ENCODE results near the gene TRPM7.

The TRPM7 gene

DNA sequence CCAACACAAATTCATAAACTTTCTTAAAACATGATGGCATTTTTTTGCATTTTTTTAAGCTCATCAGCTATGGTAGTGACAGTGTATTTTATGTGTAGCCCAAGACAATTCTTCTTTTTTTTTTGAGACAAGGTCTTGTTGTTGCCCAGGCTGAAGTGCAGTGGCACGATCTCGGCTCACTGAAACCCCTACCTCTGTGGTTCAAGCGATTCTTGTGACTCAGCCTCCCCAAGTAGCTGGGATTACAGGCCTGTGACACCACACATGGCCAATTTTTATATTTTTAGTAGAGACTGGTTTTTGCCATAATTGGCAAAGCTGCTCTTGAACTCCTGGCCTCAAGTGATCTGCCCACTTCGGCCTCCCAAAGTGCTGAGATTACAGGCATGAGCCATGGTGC lies 122.8 kb downstream of the TRPM7 start:
- DNase-seq: no peak

- DNase-seq: no peak
Observed at GRCh38 chr15:50562735-50563640, 123.6 kb downstream of the TRPM7 start.

DNA sequence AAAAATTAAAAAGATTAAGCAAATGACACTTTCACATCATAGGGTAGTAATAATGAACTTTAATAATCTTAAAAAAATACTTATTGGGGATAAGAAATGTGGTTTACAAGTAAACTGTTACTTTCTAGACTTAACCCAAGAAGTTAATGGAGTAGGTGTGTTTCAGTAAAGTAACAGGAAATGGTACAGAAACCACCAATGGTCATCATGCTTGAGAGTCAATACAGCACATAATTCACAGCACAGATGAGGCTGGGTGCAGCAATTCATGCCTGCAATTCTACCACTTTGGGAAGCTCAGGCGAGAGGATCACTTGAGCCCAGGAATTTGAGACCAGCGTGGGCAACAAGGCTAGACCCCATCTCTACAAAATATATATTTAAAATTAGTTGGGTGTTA lies 128.6 kb downstream of the TRPM7 start:
- DNase-seq: no peak

GRCh38 chr15:50556642-50557371 lies 129.8 kb downstream of the TRPM7 start:
- DNase-seq: no peak

- DNase-seq: no peak
Observed at GRCh38 chr15:50552238-50552637, 134.4 kb downstream of the TRPM7 start.

GRCh38 chr15:50549326-50549725 lies 137.3 kb downstream of the TRPM7 start:
- no peak for DNase-seq

DNA sequence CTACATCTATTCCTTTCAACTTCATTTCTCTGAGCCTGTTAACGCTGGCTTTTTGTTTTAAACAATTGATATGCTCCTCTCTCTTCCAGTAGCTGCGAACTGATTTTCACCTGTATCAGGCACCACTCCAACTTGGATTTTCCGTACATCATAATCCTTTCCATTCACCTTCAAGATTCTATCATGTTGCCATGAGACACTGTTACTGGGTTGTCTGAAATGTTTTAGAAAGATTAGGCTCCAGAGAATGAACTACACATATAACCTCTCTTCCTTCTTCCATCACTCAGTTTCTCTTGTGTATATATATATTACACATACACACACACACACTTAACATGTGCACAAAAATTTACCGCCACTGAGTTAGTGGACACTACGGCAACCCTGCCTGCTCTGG lies 140.0 kb downstream of the TRPM7 start, which contains the start of gene USP50:
Gene USP50, minus strand, starts transcription at position 101 of the 400 bp plus-strand sequence. CDS start 141 bp downstream, outside the sequence.
- no peak for DNase-seq

GRCh38 chr15:50544368-50544767 lies 142.2 kb downstream of the TRPM7 start:
- no peak for DNase-seq

DNA sequence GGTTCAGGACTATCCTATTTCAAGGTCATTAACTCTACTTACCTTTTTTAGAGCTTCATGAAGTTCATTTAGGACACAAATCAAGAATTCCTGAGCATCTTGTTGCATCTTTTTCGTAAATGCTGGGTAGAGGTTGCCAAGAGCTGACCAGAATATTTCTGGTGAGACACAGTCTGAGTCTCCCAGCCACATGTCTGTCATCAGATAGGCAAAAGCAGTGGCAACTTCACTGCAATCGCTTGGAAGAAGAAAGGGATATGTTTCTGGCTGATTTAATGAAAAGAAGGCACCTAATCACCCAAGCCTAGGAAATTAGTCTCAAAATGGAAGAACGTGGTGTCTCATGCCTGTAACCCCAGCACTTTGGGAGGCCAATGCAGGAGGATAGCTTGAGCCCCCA lies 143.0 kb downstream of the TRPM7 start:
- no peak for DNase-seq

- DNase-seq: no peak
Observed at GRCh38 chr15:50542887-50543210, 143.7 kb downstream of the TRPM7 start.

- DNase-seq: no peak
Observed at GRCh38 chr15:50531766-50532165, 154.8 kb downstream of the TRPM7 start.

DNA sequence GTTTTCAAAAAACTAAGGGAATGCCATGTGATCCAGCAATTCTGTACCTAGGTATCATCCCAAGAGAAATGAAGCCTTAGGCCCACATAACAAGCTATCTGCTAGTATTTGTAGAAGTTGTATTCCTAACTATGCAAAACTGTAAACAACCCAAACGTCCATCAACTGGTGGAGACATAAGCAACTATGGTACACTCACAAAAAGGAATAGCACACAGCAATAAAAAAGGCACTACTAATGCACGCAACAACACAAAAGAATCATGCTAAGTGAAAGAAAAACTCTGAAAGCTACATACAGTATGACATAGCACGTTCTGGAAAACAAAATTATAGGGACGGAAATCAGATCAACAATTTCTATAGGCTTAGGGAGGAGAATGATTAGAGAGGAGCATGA lies 155.4 kb downstream of the TRPM7 start:
- DNase-seq: no peak

GRCh38 chr15:50523851-50524251 lies 162.7 kb downstream of the TRPM7 start:
- no peak for DNase-seq

DNA sequence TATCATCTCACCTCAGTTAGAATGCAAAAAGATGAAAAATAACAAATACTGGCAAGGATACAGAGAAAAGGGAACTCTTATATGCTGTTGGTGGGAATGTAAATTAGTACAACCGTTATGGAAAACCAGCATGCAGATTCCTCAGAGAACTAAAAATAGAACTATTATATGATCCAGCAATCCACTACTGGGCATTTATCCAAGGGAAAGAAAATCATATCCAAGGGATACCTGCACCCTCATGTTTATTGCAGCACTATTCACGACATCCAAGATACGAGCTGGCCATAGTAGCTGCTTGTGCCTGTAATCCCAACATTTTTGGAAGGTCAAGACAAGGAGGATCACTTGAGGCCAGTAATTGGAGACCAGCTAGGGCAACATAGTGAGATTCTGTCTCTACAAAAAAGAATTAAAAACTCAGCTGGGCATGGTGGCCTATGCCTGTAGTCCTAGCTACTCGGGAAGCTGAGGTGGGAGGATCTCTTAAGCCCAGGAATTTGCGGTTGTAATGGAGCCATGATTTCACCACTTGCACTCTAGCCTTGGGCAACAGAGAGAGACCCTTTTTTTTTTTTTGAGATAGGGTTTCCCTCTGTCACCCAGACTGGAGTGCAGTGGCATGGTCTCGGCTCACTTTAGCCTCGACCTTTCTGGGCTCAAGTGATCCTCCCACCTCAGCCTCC lies 166.7 kb downstream of the TRPM7 start:
- no peak for DNase-seq

- DNase-seq: no peak
Observed at GRCh38 chr15:50513001-50513400, 173.6 kb downstream of the TRPM7 start.

Measured in islet precursor cell (in vitro differentiated cells).